Measurements from ENCODE around the gene SFMBT2. TPM values are rescaled to one million over a fixed set of nuclear protein-coding genes. Genes with fewer than 3 reads are reported as not detected.

Gene SFMBT2
- total RNA-seq, 3 donors from 2014 or later (not counting 1 experiment from before 2014, with no cell fraction given): 50.4 to 70.4 (median 52.2) TPM

GRCh38 chr10:7189909-7190308 lies 220.9 kb downstream of the SFMBT2 start:
- H3K4me3 Mint-ChIP-seq: peak overlapping the region; percentile 67
- H3K36me3 Mint-ChIP-seq: peaks cover 20% of the 10 kb centered on the region
- H3K27ac ChIP-seq (ENCODE audit: low read length): no peak overlapping the region
- no peaks in the 10 kb centered on the region for H3K9me3 Mint-ChIP-seq
- no peaks in the 10 kb centered on the region for H3K9me3 ChIP-seq (ENCODE audit: control insufficient read depth, insufficient read depth, low read length)
- 67% methylated on average over 8 of the region's 11 CpGs for WGBS (ENCODE audit: insufficient coverage)
- intact Hi-C loops (cut with micrococcal nuclease): no loop called here
- no peaks in the 10 kb centered on the region for H3K27me3 ChIP-seq (ENCODE audit: control insufficient read depth, insufficient read depth, low read length)
- no peaks in the 10 kb centered on the region for H3K27me3 Mint-ChIP-seq (ENCODE audit: low read depth in 2 of 2)
- DNase-seq (peak in 1 of 2 donors; percentile 25), ATAC-seq (peak in 2 of 3 donors; percentile 54 to 77)
- peaks cover 33% of the 10 kb centered on the region for H3K4me1 ChIP-seq (ENCODE audit: control insufficient read depth, insufficient read depth, low read length)
- peak overlapping the region; percentile 61 to 75 for H3K27ac Mint-ChIP-seq
- no peak overlapping the region for H3K4me3 ChIP-seq (ENCODE audit: low read length)
- H3K36me3 ChIP-seq (ENCODE audit: control insufficient read depth, insufficient read depth, low read length): peaks cover 9% of the 10 kb centered on the region
- no peak for TF ChIP-seq CTCF (IDR thresholded peaks at IDR 0.05)
- H3K4me1 Mint-ChIP-seq: peaks cover 49 to 59% of the 10 kb centered on the region in 2 donors

GRCh38 chr10:7188456-7189050 lies 222.3 kb downstream of the SFMBT2 start:
- no peaks in the 10 kb centered on the region for H3K9me3 Mint-ChIP-seq

GRCh38 chr10:7186387-7187018 lies 224.3 kb downstream of the SFMBT2 start:
- Mint-ChIP-seq H3K27me3 (ENCODE audit: low read depth in 2 of 2) (no peaks in the 10 kb centered on the region), H3K4me1 (peaks cover 47 to 52% of the 10 kb centered on the region in 2 donors), H3K9me3 (no peaks in the 10 kb centered on the region), H3K36me3 (peaks cover 24% of the 10 kb centered on the region), H3K27ac (no peak overlapping the region), H3K4me3 (no peak overlapping the region)
- TF ChIP-seq CTCF (IDR thresholded peaks at IDR 0.05): no peak
- no peak for ATAC-seq
- WGBS (ENCODE audit: insufficient coverage): 94% methylated on average over 6 of the region's 6 CpGs
- intact Hi-C loops (cut with micrococcal nuclease): no loop called here
- Histone ChIP-seq H3K27me3 (ENCODE audit: control insufficient read depth, insufficient read depth, low read length) (no peaks in the 10 kb centered on the region), H3K4me3 (ENCODE audit: low read length) (no peak overlapping the region), H3K36me3 (ENCODE audit: control insufficient read depth, insufficient read depth, low read length) (peaks cover 15% of the 10 kb centered on the region), H3K9me3 (ENCODE audit: control insufficient read depth, insufficient read depth, low read length) (no peaks in the 10 kb centered on the region), H3K27ac (ENCODE audit: low read length) (no peak overlapping the region), H3K4me1 (ENCODE audit: control insufficient read depth, insufficient read depth, low read length) (peaks cover 12% of the 10 kb centered on the region)
- DNase-seq: no peak

More at GRCh38 chr10:7188456-7189050, 222.3 kb downstream of the SFMBT2 start:
- H3K27ac ChIP-seq (ENCODE audit: low read length): no peak overlapping the region
- intact Hi-C loops (cut with micrococcal nuclease): no loop called here
- Mint-ChIP-seq H3K4me1 (peaks cover 52 to 62% of the 10 kb centered on the region in 2 donors), H3K4me3 (no peak overlapping the region), H3K27me3 (ENCODE audit: low read depth in 2 of 2) (no peaks in the 10 kb centered on the region), H3K27ac (peak overlapping the region; percentile 61 to 75), H3K36me3 (peaks cover 24% of the 10 kb centered on the region)
- H3K9me3 ChIP-seq (ENCODE audit: control insufficient read depth, insufficient read depth, low read length): no peaks in the 10 kb centered on the region
- 83% methylated on average over 9 of the region's 9 CpGs for WGBS (ENCODE audit: insufficient coverage)
- no peak for ATAC-seq
- no peak overlapping the region for H3K4me3 ChIP-seq (ENCODE audit: low read length)
- no peak for DNase-seq
- H3K36me3 ChIP-seq (ENCODE audit: control insufficient read depth, insufficient read depth, low read length): peaks cover 10% of the 10 kb centered on the region
- no peaks in the 10 kb centered on the region for H3K27me3 ChIP-seq (ENCODE audit: control insufficient read depth, insufficient read depth, low read length)
- no peak for TF ChIP-seq CTCF (IDR thresholded peaks at IDR 0.05)
- peaks cover 27% of the 10 kb centered on the region for H3K4me1 ChIP-seq (ENCODE audit: control insufficient read depth, insufficient read depth, low read length)

Data from natural killer cell (primary cell).